Measurements from ENCODE around the gene RTP5. TPM values are rescaled to one million over a fixed set of nuclear protein-coding genes. Genes with fewer than 3 reads are reported as not detected.

RTP5 gene
- total RNA-seq, 2 donors from 2014 or later: 0.63 TPM; not detected in 1

GRCh38 chr2:241843321-241844065 is 26.0 kb upstream of the RTP5 start:
- Histone ChIP-seq H3K4me3 (peak overlapping the region; percentile 71), H3K4me1 (ENCODE audit: control insufficient read depth in 1 of 2, low read depth in 2 of 2) (peaks cover 4 to 9% of the 10 kb centered on the region in 2 donors), H3K27ac (peak overlapping the region; percentile 17 to 28), H3K27me3 (replicated peaks; ENCODE audit: insufficient read depth) (no peaks in the 10 kb centered on the region), H3K36me3 (no peaks in the 10 kb centered on the region), H3K9me3 (no peaks in the 10 kb centered on the region)
- no peak for TF ChIP-seq CTCF (IDR thresholded peaks at IDR 0.05)
- DNase-seq (ENCODE audit: low spot score): no peak
- ATAC-seq (ENCODE audit: insufficient number of reproducible peaks, low FRiP score, low read depth): no peak

- Histone ChIP-seq H3K4me1 (ENCODE audit: control insufficient read depth in 1 of 2, low read depth in 2 of 2) (peaks cover 4 to 9% of the 10 kb centered on the region in 2 donors), H3K27ac (peak overlapping the region; percentile 28 to 44), H3K27me3 (replicated peaks; ENCODE audit: insufficient read depth) (no peaks in the 10 kb centered on the region), H3K36me3 (no peaks in the 10 kb centered on the region), H3K9me3 (no peaks in the 10 kb centered on the region), H3K4me3 (peak overlapping the region; percentile 71)
- ATAC-seq (ENCODE audit: insufficient number of reproducible peaks, low FRiP score, low read depth) (peak; percentile 45), DNase-seq (ENCODE audit: low spot score) (no peak)
- TF ChIP-seq CTCF (IDR thresholded peaks at IDR 0.05): no peak
These were observed 25.3 kb upstream of the RTP5 start for GRCh38 chr2:241844066-241844728.

GRCh38 chr2:241844831-241845578 is 24.5 kb upstream of the RTP5 start:
- Histone ChIP-seq H3K9me3 (no peaks in the 10 kb centered on the region), H3K4me3 (peak overlapping the region; percentile 71), H3K36me3 (no peaks in the 10 kb centered on the region), H3K27ac (no peak overlapping the region), H3K4me1 (ENCODE audit: control insufficient read depth in 1 of 2, low read depth in 2 of 2) (peaks cover 4 to 9% of the 10 kb centered on the region in 2 donors), H3K27me3 (replicated peaks; ENCODE audit: insufficient read depth) (no peaks in the 10 kb centered on the region)
- TF ChIP-seq CTCF (IDR thresholded peaks at IDR 0.05): no peak
- ATAC-seq (ENCODE audit: insufficient number of reproducible peaks, low FRiP score, low read depth): no peak
- no peak for DNase-seq (ENCODE audit: low spot score)

GRCh38 chr2:241846406-241846805 is 23.1 kb upstream of the RTP5 start:
- no peaks in the 10 kb centered on the region for H3K36me3 ChIP-seq
- peaks cover 4 to 9% of the 10 kb centered on the region in 2 donors for H3K4me1 ChIP-seq (ENCODE audit: control insufficient read depth in 1 of 2, low read depth in 2 of 2)
- no peak for DNase-seq (ENCODE audit: low spot score)
- TF ChIP-seq CTCF (IDR thresholded peaks at IDR 0.05): no peak
- H3K4me3 ChIP-seq: no peak overlapping the region
- ATAC-seq (ENCODE audit: insufficient number of reproducible peaks, low FRiP score, low read depth): no peak
- H3K27me3 ChIP-seq (replicated peaks; ENCODE audit: insufficient read depth): no peaks in the 10 kb centered on the region
- H3K9me3 ChIP-seq: no peaks in the 10 kb centered on the region
- no peak overlapping the region for H3K27ac ChIP-seq

All from thoracic aorta (tissue), 2 donors.